GM13976 (cell line): ENCODE data around the gene WNT9A.
"Not testable (repeated sequence)": the region's sequence is repeated elsewhere in the genome, so short reads cannot be mapped to it uniquely, and the experiment has no call there.

Experiments
- DNase-seq: peaks from one replicate; pipeline ENCODE4 v3.0.0; 2012; ENCODE audit warnings: low spot score
- in situ Hi-C: fragments of 300-500 bp; cut with MboI; formaldehyde crosslinking; loops from one replicate; pipeline ENCODE4 v1.12.0; 2022; ENCODE audit warnings: low sequenced_read_pairs, mixed read lengths, inconsistent platforms; ENCODE audit not compliant: unreplicated experiment
- TF ChIP-seq, protein P1 (sequence below): IDR thresholded peaks from 2 replicates; pipeline ENCODE4 v1.5.1; 2012; ENCODE audit warnings: borderline replicate concordance, mild to moderate bottlenecking; ENCODE audit not compliant: insufficient read depth; ENCODE audit errors: extremely low read depth, missing control alignments, control extremely low read depth

WNT9A gene

DNA sequence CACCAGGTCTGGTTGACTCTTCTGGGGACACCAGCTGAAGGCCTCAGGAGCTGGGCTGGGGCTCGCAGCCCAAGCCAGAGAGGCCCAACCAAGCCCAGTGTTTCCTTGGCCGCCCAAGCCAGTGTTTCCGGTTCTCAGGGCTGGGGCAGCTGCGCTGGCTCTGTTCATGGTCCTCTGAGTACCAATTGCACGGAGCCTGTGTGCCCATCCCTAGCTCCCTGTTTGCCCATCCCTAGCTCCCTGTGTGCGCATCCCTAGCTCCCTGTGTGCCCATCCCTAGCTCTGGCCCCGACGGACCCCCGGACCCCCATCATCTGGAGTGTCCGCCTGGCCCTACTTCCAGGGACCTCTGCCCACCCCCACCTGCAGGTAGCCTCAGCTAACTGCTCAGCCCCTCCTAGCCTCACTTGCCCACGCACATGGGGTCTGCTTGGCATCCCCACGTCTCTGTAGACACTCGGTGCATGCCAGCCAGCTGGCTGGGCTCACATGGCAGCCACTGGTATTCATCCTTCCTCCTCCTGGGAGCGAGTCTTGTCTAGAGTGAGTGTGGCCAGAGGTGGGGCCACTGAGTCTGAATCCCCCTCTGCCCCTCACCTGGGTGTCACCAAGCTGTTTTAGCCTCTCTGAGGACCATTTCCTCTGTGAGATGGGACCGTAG, 64.0 kb downstream of the WNT9A start:
- no peak for DNase-seq
- in situ Hi-C loops, result no loop called here
- TF ChIP-seq, protein P1, sequence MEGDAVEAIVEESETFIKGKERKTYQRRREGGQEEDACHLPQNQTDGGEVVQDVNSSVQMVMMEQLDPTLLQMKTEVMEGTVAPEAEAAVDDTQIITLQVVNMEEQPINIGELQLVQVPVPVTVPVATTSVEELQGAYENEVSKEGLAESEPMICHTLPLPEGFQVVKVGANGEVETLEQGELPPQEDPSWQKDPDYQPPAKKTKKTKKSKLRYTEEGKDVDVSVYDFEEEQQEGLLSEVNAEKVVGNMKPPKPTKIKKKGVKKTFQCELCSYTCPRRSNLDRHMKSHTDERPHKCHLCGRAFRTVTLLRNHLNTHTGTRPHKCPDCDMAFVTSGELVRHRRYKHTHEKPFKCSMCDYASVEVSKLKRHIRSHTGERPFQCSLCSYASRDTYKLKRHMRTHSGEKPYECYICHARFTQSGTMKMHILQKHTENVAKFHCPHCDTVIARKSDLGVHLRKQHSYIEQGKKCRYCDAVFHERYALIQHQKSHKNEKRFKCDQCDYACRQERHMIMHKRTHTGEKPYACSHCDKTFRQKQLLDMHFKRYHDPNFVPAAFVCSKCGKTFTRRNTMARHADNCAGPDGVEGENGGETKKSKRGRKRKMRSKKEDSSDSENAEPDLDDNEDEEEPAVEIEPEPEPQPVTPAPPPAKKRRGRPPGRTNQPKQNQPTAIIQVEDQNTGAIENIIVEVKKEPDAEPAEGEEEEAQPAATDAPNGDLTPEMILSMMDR, result no peak

DNA sequence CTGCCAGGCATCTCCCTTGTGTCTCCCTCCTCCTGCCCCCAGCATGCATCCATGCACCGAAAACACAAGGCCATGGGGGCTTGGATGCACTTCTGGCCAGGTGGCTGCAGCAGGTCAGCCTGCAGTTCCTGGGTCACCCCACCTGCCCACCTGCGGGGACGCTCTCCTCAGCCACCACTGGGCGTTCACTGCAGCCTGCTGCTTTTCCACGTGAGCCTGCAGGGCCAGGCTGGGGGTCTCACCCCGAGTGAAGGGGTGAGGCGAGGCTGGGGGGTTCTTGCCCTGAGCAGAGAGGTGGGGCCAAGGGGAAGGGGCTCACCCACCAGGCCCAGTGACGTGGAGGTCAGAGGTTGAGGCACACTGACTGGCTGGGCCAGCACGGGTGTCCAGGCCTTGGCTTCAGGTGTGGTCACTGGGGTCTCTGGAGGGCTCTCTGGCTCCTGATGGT, 64.6 kb downstream of the WNT9A start:
- no peak for DNase-seq
- TF ChIP-seq, protein P1, result no peak
- in situ Hi-C loops, result no loop called here

DNA sequence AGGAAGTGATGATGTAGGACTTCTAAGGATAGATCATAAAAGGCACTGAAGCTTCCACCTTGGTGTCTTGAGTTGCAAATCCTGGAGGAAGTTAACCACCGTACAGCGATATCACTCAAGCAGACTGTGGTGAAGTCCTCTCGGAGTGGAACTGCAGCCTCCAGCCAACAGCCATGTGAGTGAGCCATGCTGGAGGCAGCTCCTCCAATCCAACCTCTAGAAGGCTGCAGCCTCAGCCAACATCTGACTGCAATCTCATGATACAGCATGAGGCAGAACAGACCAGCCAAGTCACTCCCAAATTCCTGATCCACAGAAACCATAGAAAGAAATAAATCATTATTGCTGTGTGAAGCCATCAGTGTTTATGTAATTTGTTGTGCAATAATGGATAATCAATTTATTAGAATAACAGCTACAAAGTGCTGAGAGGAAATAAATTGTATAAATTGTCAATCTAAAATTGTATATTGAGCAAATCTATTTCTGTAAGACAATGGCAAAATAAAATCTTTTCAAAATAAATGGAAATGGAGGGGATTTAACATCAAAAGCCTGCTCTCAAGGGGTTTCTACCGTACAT, 67.3 kb downstream of the WNT9A start:
- in situ Hi-C loops, result no loop called here
- TF ChIP-seq, protein P1, result no peak
- DNase-seq, result no peak

DNA sequence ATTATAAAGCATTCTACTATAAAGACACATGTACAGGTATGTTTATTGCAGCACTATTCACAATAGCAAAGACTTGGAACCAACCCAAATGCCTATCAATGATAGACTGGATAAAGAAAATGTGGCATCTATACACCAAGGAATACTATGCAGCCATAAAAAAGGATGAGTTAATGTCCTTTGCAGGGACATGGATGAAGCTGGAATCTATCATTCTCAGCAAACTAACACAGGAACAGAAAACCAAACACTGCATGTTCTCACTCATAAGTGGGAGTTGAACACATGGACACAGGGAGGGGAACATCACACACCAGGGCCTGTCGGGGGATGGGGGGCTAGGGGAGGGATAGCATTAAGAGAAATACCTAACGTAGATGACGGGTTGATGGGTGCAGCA, 69.9 kb downstream of the WNT9A start:
- in situ Hi-C loops, DNase-seq: not testable (repeated sequence)

DNA sequence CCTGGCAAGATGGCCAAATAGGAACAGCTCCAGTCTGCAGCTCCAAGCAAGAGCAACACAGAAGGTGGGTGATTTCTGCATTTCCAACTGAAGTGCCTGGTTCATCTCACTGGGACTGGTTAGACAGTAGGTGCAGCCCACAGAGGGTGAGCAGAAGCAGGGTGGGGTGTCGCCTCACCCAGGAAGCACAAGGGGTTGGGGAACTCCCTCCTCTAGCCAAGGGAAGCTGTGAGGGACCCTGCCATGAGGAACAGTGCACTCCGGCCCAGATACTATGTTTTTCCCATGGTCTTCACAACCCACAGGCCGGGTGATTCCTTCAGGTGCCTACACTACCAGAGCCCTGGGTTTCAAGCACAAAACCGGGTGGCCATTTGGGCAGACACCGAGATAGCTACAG, 75.8 kb downstream of the WNT9A start:
- in situ Hi-C loops, DNase-seq: not testable (repeated sequence)

DNA sequence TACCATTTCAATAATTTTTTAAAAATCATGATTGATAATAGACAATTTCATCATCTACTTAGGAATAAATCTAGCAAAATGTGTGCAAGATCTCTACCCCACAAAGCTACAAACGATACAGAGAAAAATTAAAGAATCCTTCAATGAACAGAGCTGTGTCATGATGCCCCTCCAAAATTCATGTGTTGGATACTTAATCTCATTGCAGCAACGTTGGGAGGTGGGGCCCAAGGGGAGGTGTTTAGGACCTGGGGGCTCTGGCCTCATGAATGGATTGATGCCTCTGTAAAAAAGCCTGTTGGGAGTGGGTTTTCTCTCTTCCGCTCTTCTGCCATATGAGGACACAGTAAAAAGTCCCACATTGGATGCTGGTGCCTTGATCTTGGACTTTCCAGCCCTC, 77.4 kb downstream of the WNT9A start:
- TF ChIP-seq, protein P1, result no peak
- in situ Hi-C loops, result no loop called here
- no peak for DNase-seq

DNA sequence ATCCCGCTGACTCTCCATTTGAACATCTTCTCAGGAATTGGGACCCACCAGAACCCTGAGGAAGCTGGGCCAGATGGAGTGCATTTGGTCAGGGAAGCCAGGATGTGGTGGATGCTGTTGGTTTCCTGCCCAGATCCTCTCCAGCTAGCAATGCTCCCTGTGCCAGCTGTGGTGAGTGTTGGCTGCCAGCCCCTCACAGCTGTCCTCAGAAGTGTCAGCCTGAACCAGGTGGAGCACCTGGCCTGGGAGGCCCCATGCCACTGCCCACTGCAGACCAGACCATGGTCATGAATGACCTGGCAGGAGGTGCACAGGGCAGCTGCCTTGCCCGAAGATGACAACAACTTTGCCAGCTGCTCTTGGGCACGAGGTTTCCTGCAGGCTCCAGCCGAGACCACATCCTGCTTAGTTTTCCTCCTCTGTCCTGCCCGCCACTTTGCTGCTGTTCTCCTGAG, 77.9 kb downstream of the WNT9A start:
- TF ChIP-seq, protein P1, result no peak
- in situ Hi-C loops, result no loop called here

DNA sequence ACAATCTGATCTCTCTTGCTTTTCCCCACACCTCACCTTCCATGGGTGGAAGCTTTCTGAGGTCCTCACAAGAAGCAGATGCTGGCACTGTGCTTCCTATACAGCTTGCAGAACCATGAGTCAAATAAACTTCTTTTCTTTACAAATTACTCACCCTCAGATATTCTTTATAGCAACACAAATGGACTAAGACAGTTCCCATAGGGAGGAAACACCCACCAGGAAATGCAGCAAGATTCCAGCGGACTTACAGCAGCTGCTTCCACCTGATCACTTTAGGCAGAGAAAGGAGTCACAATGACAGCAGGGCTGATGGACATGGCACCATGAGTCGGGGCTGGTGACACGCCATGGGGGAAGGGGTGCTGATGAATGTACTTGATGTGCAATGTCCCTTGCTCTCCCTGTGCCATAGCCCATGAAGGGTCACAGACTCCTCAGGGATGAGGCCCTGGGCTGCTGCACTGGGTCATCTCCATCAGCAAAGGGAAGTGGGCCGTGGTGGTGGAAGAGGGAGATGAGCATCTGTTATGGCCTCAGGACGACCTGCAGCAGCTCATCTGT, 78.4 kb downstream of the WNT9A start:
- DNase-seq, result no peak
- TF ChIP-seq, protein P1, result no peak

More for the DNA sequence above, 77.9 kb downstream of the WNT9A start:
- no peak for DNase-seq

More for the DNA sequence above, 78.4 kb downstream of the WNT9A start:
- in situ Hi-C loops, result no loop called here
